HepG2 (cell line): ENCODE results near the gene MYBL2. TPM values are rescaled to one million over a fixed set of nuclear protein-coding genes. Genes with fewer than 3 reads are reported as not detected.

Experiments used
- ATAC-seq: fragments of 200-7000 bp; cut with Tn5 transposase; 3 replicates; pipeline ENCODE4 v1.9.1; 2020; ENCODE audit warnings: mild to moderate bottlenecking, moderate library complexity
- BruUV-seq: library from RNA; stranded (reverse); fragments of 400-500 nt; replicated peaks from 2 replicates; lab custom pipeline; 2021; lab: Mats Ljungman, UMichigan
- CTCF ChIA-PET: fragments of 300-600 bp; formaldehyde crosslinking; extraction: SDS; loops from one replicate; lab custom pipeline; 2021; ENCODE audit warnings: low total read pairs, inconsistent platforms, low intra/inter-chr PET ratio; lab: Yijun Ruan, JAX
- POLR2A ChIA-PET: fragments of 350-600 bp; sonication (Branson Sonifier 250); formaldehyde crosslinking; loops from one replicate; lab custom pipeline; 2020; ENCODE audit warnings: antibody characterized with exemption, inconsistent platforms; lab: Yijun Ruan, JAX
- DNase-seq: peaks from one replicate; pipeline ENCODE4 v3.0.0-alpha.2; 2015; ENCODE audit warnings: low spot score
- FAIRE-seq: peaks from 3 replicates; lab custom pipeline; 2011; peaks lifted over from hg19 to GRCh38; lab: Jason Lieb, UNC
- H2AFZ ChIP-seq: one replicate; pipeline ENCODE4 v1.6.1; 2011; ENCODE audit warnings: low read length, inconsistent platforms
- H3K27ac ChIP-seq: fragments of 300-600 bp; 3 replicates; pipeline ENCODE4 v1.8.0; 2011; ENCODE audit warnings: mixed run types, mild to moderate bottlenecking, mixed read lengths, low read length, inconsistent platforms; ENCODE audit not compliant: insufficient read depth; ENCODE audit errors: extremely low read length
- H3K27me3 ChIP-seq, 2 experiments: fragments of 200-600 bp in 1 of 2; 2 replicates in 1 of 2; 3 replicates in 1 of 2; pipeline versions ENCODE4 v1.6.0 to v1.8.0; 2011; ENCODE audit warnings: low read length in 2 of 2, mild to moderate bottlenecking in 2 of 2, moderate library complexity in 2 of 2, inconsistent platforms in 1 of 2; ENCODE audit not compliant: insufficient read depth in 2 of 2, control insufficient read depth in 1 of 2
- H3K36me3 ChIP-seq, 2 experiments: fragments of 200-600 bp in 1 of 2; replicated peaks in 1 of 2; 2 replicates in 1 of 2; 3 replicates in 1 of 2; pipeline versions ENCODE4 v1.5.1 to v1.8.0; 2011; ENCODE audit warnings: low read length in 2 of 2, inconsistent platforms in 1 of 2; ENCODE audit not compliant: insufficient read depth in 2 of 2, control insufficient read depth in 1 of 2
- H3K4me1 ChIP-seq: 2 replicates; pipeline ENCODE4 v1.5.1; 2012; ENCODE audit warnings: low read length, inconsistent platforms; ENCODE audit not compliant: insufficient read depth
- H3K4me2 ChIP-seq: 2 replicates; pipeline ENCODE4 v1.6.0; 2011; ENCODE audit warnings: low read depth, low read length, inconsistent platforms
- H3K4me3 ChIP-seq, 3 experiments: fragments of 200-600 bp in 1 of 3; sonication (generic), shearing (Covaris generic) in 1 of 3; replicated peaks in 1 of 3; 2 replicates each; pipeline ENCODE4 v1.5.1; 2011 to 2016; ENCODE audit warnings: low read length in 3 of 3, inconsistent platforms in 2 of 3, low read depth in 2 of 3, mild to moderate bottlenecking in 2 of 3, control low read depth in 1 of 3, mixed read lengths in 1 of 3; ENCODE audit not compliant: insufficient read depth in 1 of 3
- H3K79me2 ChIP-seq: one replicate; pipeline ENCODE4 v1.6.1; 2011; ENCODE audit warnings: low read length, inconsistent platforms; ENCODE audit not compliant: insufficient read depth
- H3K9ac ChIP-seq: 2 replicates; pipeline ENCODE4 v1.6.0; 2011; ENCODE audit warnings: mild to moderate bottlenecking, low read depth, low read length, inconsistent platforms; ENCODE audit not compliant: insufficient read depth
- H3K9me3 ChIP-seq: 2 replicates; pipeline ENCODE4 v1.5.1; 2012; ENCODE audit warnings: mild to moderate bottlenecking, low read length
- H4K20me1 ChIP-seq: 2 replicates; pipeline ENCODE4 v1.6.0; 2011; ENCODE audit warnings: inconsistent platforms, mild to moderate bottlenecking, low read length, moderate library complexity; ENCODE audit not compliant: insufficient read depth
- FOXO4 ChIP-seq: sonication (generic); formaldehyde crosslinking; conservative IDR thresholded peaks from 2 replicates; pipeline ENCODE4 v1.8.1; 2023; ENCODE audit warnings: missing genetic modification reagents
- GTF3A ChIP-seq: sonication (generic); formaldehyde crosslinking; conservative IDR thresholded peaks from 2 replicates; pipeline ENCODE4 v1.4.0; 2020; ENCODE audit warnings: mild to moderate bottlenecking, missing genetic modification reagents
- IRF1 ChIP-seq: sonication (generic); formaldehyde crosslinking; IDR thresholded peaks from 2 replicates; pipeline ENCODE4 v1.4.0; 2020; ENCODE audit warnings: low read depth, mild to moderate bottlenecking, missing genetic modification reagents
- MAF1 ChIP-seq: sonication (generic); formaldehyde crosslinking; IDR thresholded peaks from 2 replicates; pipeline ENCODE4 v1.5.0; 2020; ENCODE audit warnings: missing genetic modification reagents, borderline replicate concordance
- MTA3 ChIP-seq: sonication (generic); formaldehyde crosslinking; IDR thresholded peaks from 2 replicates; pipeline ENCODE4 v1.4.0; 2020; ENCODE audit warnings: missing genetic modification reagents
- THAP8 ChIP-seq: sonication (generic); formaldehyde crosslinking; IDR thresholded peaks from 2 replicates; pipeline ENCODE4 v1.5.1; 2020; ENCODE audit warnings: missing genetic modification reagents, mild to moderate bottlenecking, borderline replicate concordance
- ZBTB8A ChIP-seq: sonication (generic); formaldehyde crosslinking; IDR thresholded peaks from 2 replicates; pipeline ENCODE4 v1.4.0; 2020; ENCODE audit warnings: mild to moderate bottlenecking, low read depth, missing genetic modification reagents, borderline replicate concordance
- ZNF274 ChIP-seq: sonication (generic); formaldehyde crosslinking; IDR thresholded peaks from 2 replicates; pipeline ENCODE4 v1.5.1; 2020; ENCODE audit warnings: mild to moderate bottlenecking, missing genetic modification reagents
- ZNF512 ChIP-seq: sonication (generic); formaldehyde crosslinking; IDR thresholded peaks from 2 replicates; pipeline ENCODE4 v1.4.0; 2020; ENCODE audit warnings: mild to moderate bottlenecking, missing genetic modification reagents
- ZNF580 ChIP-seq: IDR thresholded peaks from 2 replicates; pipeline ENCODE4 v1.6.1; 2016; ENCODE audit warnings: low read depth, borderline replicate concordance
- ZNF609 ChIP-seq: sonication (generic); formaldehyde crosslinking; IDR thresholded peaks from 2 replicates; pipeline ENCODE4 v1.4.0; 2020; ENCODE audit warnings: mild to moderate bottlenecking, missing genetic modification reagents, borderline replicate concordance
- WGBS: methylation state at CpG from one replicate; pipeline ENCODE4 v1.1.6; 2017; ENCODE audit warnings: low lambda C conversion rate; 5-methylcytosine and 5-hydroxymethylcytosine counted together
- in situ Hi-C: cut with HindIII; loops from 2 replicates; pipeline ENCODE4 v1.10.0; 2017; ENCODE audit warnings: low pct_unique_long_range_greater_than_20kb; ENCODE audit not compliant: extremely low pct_ligation_motif_present
- intact Hi-C: fragments of 100-400 bp; cut with micrococcal nuclease; formaldehyde crosslinking; loops from one replicate; pipeline ENCODE4 v1.10.0; 2022; ENCODE audit not compliant: unreplicated experiment
- polyA plus RNA-seq, 8 experiments: library from polyadenylated mRNA; depleted of rRNA in 3 of 8; stranded (reverse) in 7 of 8; unstranded in 1 of 8; fragments of >200 nt; fragmentation: Illumina TruSeq in 4 of 8; extraction: Trizol in 4 of 8; gene quantifications; 2 replicates each; pipeline versions ENCODE4 v1.2.1 to v1.2.3, GENCODE V29; 2011 to 2016; ENCODE audit warnings: low read depth in 4 of 8, missing spikeins in 1 of 8, mixed read lengths in 1 of 8; ENCODE audit not compliant: insufficient read depth in 1 of 8
- total RNA-seq, 5 experiments: library from RNA; depleted of rRNA; stranded (reverse); fragments of >200 nt; fragmentation: Illumina TruSeq; extraction: Trizol; gene quantifications; 2 replicates each; pipeline ENCODE4 v1.2.3, GENCODE V29; 2016; ENCODE audit warnings: low read depth in 1 of 5

The MYBL2 gene
- total and polyA plus RNA-seq, 2 of the 13 experiments (the other 11 are each of a cell fraction or from before 2014, with no cell fraction given): 11.9 to 66.2 TPM

- TF ChIP-seq GTF3A (CRISPR knock-in tag) (no peak), ZNF512 (CRISPR knock-in tag) (no peak), THAP8 (CRISPR knock-in tag) (no peak)
Measured at GRCh38 chr20:43724383-43724782, 57.5 kb downstream of the MYBL2 start (continued).

GRCh38 chr20:43725666-43726065, 58.8 kb downstream of the MYBL2 start:
- intact Hi-C loops (loop anchor here (10.0 kb wide), 1 partner anchor 479 kb away; no protein-coding TSS in a partner anchor), in situ Hi-C loops (no loop called here)
- H2AFZ ChIP-seq: no peak overlapping the region
- BruUV-seq: no TSS peak
- ChIA-PET CTCF (no interaction called here), POLR2A (interaction anchor here (0.8 to 1.0 kb wide), 2 partner anchors 267 to 268 kb away, joined by 3 read pairs; no protein-coding TSS in a partner anchor)
- no peaks in the 10 kb centered on the region for H3K9me3 ChIP-seq
- peaks cover 0 to 15% of the 10 kb centered on the region in 2 experiments; a peak in 1 of 5 replicates for H3K27me3 ChIP-seq
- H3K79me2 ChIP-seq: no peaks in the 10 kb centered on the region
- 22% methylated on average over 2 of the region's 2 CpGs for WGBS
- no peaks in the 10 kb centered on the region for H4K20me1 ChIP-seq
- peak overlapping the region; percentile 9 for H3K27ac ChIP-seq
- H3K4me1 ChIP-seq: peaks cover 52% of the 10 kb centered on the region
- DNase-seq: no peak
- no peak overlapping the region for H3K9ac ChIP-seq
- ATAC-seq: peak; percentile 15
- H3K36me3 ChIP-seq: no peaks in the 10 kb centered on the region
- H3K4me3 ChIP-seq: peak overlapping the region in 1 of 3 experiments; percentile 5; a peak in 1 of 6 replicates
- peak; percentile 8 for FAIRE-seq
- peak overlapping the region; percentile 38 for H3K4me2 ChIP-seq
- TF ChIP-seq IRF1 (CRISPR knock-in tag) (no peak), MTA3 (no peak), ZNF580 (no peak), MAF1 (CRISPR knock-in tag) (no peak), ZNF274 (CRISPR knock-in tag) (no peak), FOXO4 (0 out of 2 replicates have a peak, but pooled peaks have one; percentile 69), ZNF609 (CRISPR knock-in tag) (no peak), ZBTB8A (CRISPR knock-in tag) (no peak)
